ENCODE measurements around the gene ZDHHC16. TPM values are rescaled to one million over a fixed set of nuclear protein-coding genes. Genes with fewer than 3 reads are reported as not detected.

Gene ZDHHC16
- total RNA-seq, 2 experiments from 2014 or later, result 31.0 to 38.4 TPM

DNA sequence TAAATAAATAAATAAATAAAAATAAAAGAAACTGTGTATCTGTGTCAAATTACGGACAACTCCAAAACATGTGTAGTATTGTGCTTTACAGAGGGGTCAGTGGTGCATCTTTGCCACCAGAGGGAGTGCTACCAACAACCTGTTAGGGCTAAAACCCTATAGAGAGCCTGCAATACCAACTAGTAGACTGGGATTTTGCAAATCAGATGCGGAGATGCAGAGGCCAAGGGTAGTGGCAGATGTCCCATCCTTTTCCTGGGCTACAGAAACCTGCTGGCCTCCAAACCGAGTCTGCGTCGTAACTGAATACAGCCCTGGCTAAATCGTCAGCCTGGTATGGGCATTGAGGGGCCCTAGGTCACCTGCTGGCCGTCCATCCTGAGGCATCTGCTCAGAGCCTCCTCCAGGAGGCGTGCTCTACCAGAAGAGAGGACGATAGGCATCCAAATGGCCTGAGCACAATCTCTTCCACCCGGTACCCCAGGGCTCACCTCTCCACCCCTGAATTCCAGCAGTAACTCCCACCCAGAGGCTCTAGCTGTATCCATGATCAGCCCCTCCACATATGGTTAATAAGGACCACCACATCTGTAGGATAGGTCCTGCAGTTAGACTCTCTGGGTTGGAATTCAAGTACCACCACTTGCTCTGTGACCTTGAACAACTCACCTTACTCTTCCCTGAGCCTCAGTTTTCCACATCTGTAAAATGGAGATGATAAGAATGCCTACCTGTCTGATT lies 38.6 kb upstream of the ZDHHC16 start:
- intact Hi-C loops (cut with micrococcal nuclease; ENCODE audit: unreplicated experiment), result loop anchor here (1.0 to 2.0 kb wide), 4 partner anchors 20 to 205 kb away; partner anchors contain the start of genes EXOSC1 and ZDHHC16
- Histone ChIP-seq H3K9me2 (ENCODE audit: insufficient read depth, low read length) (no peaks in the 10 kb centered on the region), H3K79me2 (ENCODE audit: insufficient read depth, low read depth, low read length) (no peaks in the 10 kb centered on the region), H3K27ac (ENCODE audit: low read depth, low read length, poor library complexity, severe bottlenecking) (no peak overlapping the region), H3K4me1 (ENCODE audit: insufficient read depth, low read length, poor library complexity, severe bottlenecking) (peaks cover 19% of the 10 kb centered on the region), H3K9me3 (ENCODE audit: low read length) (no peaks in the 10 kb centered on the region), H3K4me2 (ENCODE audit: low read length) (peak overlapping the region; percentile 87), H3K36me3 (ENCODE audit: insufficient read depth, low read length) (no peaks in the 10 kb centered on the region), H2AFZ (ENCODE audit: low read length) (peak overlapping the region; percentile 91), H4K20me1 (ENCODE audit: insufficient read depth, low read length) (no peaks in the 10 kb centered on the region), H3K4me3 (ENCODE audit: low read depth, low read length, poor library complexity, severe bottlenecking) (peak overlapping the region; percentile 54)
- no peak for TF ChIP-seq EZH2phosphoT487 (IDR thresholded peaks at IDR 0.05; ENCODE audit: borderline replicate concordance, low read depth, low read length)
- TF ChIP-seq, protein P1, sequence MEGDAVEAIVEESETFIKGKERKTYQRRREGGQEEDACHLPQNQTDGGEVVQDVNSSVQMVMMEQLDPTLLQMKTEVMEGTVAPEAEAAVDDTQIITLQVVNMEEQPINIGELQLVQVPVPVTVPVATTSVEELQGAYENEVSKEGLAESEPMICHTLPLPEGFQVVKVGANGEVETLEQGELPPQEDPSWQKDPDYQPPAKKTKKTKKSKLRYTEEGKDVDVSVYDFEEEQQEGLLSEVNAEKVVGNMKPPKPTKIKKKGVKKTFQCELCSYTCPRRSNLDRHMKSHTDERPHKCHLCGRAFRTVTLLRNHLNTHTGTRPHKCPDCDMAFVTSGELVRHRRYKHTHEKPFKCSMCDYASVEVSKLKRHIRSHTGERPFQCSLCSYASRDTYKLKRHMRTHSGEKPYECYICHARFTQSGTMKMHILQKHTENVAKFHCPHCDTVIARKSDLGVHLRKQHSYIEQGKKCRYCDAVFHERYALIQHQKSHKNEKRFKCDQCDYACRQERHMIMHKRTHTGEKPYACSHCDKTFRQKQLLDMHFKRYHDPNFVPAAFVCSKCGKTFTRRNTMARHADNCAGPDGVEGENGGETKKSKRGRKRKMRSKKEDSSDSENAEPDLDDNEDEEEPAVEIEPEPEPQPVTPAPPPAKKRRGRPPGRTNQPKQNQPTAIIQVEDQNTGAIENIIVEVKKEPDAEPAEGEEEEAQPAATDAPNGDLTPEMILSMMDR (conservative IDR thresholded peaks at IDR 0.05; ENCODE audit: low read length), result peak; percentile 94
- peak; percentile 89 for DNase-seq (ENCODE audit: low spot score)
- BruUV-seq (replicated peaks), result no TSS peak
- POLR2A ChIA-PET, result interaction anchor here (0.6 kb wide), 1 partner anchor 538 kb away, joined by 3 read pairs; no protein-coding TSS in a partner anchor
- CTCF ChIA-PET (ENCODE audit: unreplicated experiment), result interaction anchor here (0.6 to 0.7 kb wide), 3 partner anchors 11 to 170 kb away, joined by 3 to 4 read pairs (median 3); no protein-coding TSS in a partner anchor

DNA sequence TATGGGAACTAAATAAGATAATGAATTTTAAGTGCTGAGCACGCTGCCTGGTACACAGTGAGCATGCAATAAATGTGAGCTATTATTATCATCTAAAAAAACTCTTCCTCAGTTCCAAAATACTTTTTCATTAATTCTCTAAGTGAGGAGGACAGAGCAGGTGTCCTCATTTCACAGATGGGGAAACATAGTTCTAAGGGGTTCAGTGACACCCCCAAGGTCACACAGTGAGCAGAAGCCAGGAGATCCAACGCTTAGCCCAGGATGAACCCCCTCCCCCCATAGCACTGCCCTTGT lies 38.1 kb upstream of the ZDHHC16 start:
- intact Hi-C loops (cut with micrococcal nuclease; ENCODE audit: unreplicated experiment), result loop anchor here (1.0 to 2.0 kb wide), 4 partner anchors 19 to 205 kb away; partner anchors contain the start of genes EXOSC1 and ZDHHC16

DNA sequence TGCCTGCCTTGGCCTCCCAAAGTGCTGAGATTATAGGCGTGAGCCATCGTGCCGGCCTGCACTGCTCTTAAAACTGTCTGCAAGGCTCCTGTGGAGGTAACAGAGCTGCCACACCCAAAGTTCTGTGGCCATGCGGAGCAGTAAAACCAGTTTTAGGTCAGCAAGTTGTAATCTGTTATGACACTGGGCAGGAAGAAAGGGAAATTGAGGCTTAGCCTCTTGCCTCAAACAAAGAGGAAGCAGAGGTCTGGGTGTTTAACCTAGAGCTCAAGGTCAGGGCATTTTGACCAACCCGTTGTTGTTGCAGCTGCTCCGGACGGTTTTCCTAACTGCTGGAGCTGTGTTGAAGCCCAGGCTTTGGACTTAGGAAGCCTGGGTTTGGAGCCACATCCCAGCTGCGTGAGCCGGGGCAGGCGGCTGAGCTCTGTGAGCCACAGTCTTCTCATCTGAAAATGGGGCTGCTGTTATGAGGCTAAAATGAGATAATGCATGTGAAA lies 37.4 kb upstream of the ZDHHC16 start:
- H3K27ac ChIP-seq (ENCODE audit: low read depth, low read length, poor library complexity, severe bottlenecking), result no peak overlapping the region
- no peaks in the 10 kb centered on the region for H3K36me3 ChIP-seq (ENCODE audit: insufficient read depth, low read length)
- H3K4me1 ChIP-seq (ENCODE audit: insufficient read depth, low read length, poor library complexity, severe bottlenecking), result peaks cover 19% of the 10 kb centered on the region
- ChIA-PET POLR2A (interaction anchor here (0.6 to 1.4 kb wide), 3 partner anchors 20 to 539 kb away, joined by 3 to 8 read pairs (median 5); no protein-coding TSS in a partner anchor), CTCF (ENCODE audit: unreplicated experiment) (interaction anchor here (0.7 kb wide), 1 partner anchor 53 kb away, joined by 4 read pairs; no protein-coding TSS in a partner anchor)
- H3K4me3 ChIP-seq (ENCODE audit: low read depth, low read length, poor library complexity, severe bottlenecking), result no peak overlapping the region
- no peak overlapping the region for H2AFZ ChIP-seq (ENCODE audit: low read length)
- H3K9me2 ChIP-seq (ENCODE audit: insufficient read depth, low read length), result no peaks in the 10 kb centered on the region
- H3K4me2 ChIP-seq (ENCODE audit: low read length), result no peak overlapping the region
- no peak for DNase-seq (ENCODE audit: low spot score)
- intact Hi-C loops (cut with micrococcal nuclease; ENCODE audit: unreplicated experiment), result no loop called here
- no TSS peak for BruUV-seq (replicated peaks)
- no peaks in the 10 kb centered on the region for H4K20me1 ChIP-seq (ENCODE audit: insufficient read depth, low read length)
- TF ChIP-seq, protein P1 (conservative IDR thresholded peaks at IDR 0.05; ENCODE audit: low read length), result no peak
- no peak for TF ChIP-seq EZH2phosphoT487 (IDR thresholded peaks at IDR 0.05; ENCODE audit: borderline replicate concordance, low read depth, low read length)
- H3K79me2 ChIP-seq (ENCODE audit: insufficient read depth, low read depth, low read length), result no peaks in the 10 kb centered on the region
- no peaks in the 10 kb centered on the region for H3K9me3 ChIP-seq (ENCODE audit: low read length)

More for the DNA sequence above, 38.1 kb upstream of the ZDHHC16 start:
- peaks cover 19% of the 10 kb centered on the region for H3K4me1 ChIP-seq (ENCODE audit: insufficient read depth, low read length, poor library complexity, severe bottlenecking)
- TF ChIP-seq EZH2phosphoT487 (IDR thresholded peaks at IDR 0.05; ENCODE audit: borderline replicate concordance, low read depth, low read length), result no peak
- H3K27ac ChIP-seq (ENCODE audit: low read depth, low read length, poor library complexity, severe bottlenecking), result no peak overlapping the region
- no peaks in the 10 kb centered on the region for H3K36me3 ChIP-seq (ENCODE audit: insufficient read depth, low read length)
- H3K4me3 ChIP-seq (ENCODE audit: low read depth, low read length, poor library complexity, severe bottlenecking), result no peak overlapping the region
- H3K79me2 ChIP-seq (ENCODE audit: insufficient read depth, low read depth, low read length), result no peaks in the 10 kb centered on the region
- ChIA-PET POLR2A (interaction anchor here (0.6 kb wide), 1 partner anchor 539 kb away, joined by 3 read pairs; no protein-coding TSS in a partner anchor), CTCF (ENCODE audit: unreplicated experiment) (interaction anchor here (0.6 to 0.7 kb wide), 3 partner anchors 11 to 170 kb away, joined by 3 to 4 read pairs (median 3); no protein-coding TSS in a partner anchor)
- H4K20me1 ChIP-seq (ENCODE audit: insufficient read depth, low read length), result no peaks in the 10 kb centered on the region
- H3K9me2 ChIP-seq (ENCODE audit: insufficient read depth, low read length), result no peaks in the 10 kb centered on the region
- no peak for DNase-seq (ENCODE audit: low spot score)
- H2AFZ ChIP-seq (ENCODE audit: low read length), result peak overlapping the region; percentile 91; the same call in 1 of the 2 replicates
- H3K9me3 ChIP-seq (ENCODE audit: low read length), result no peaks in the 10 kb centered on the region
- no TSS peak for BruUV-seq (replicated peaks)
- H3K4me2 ChIP-seq (ENCODE audit: low read length), result no peak overlapping the region

Measured in OCI-LY7 (cell line).